Astrocyte (in vitro differentiated cells and primary cell): ENCODE measurements around the gene DTNB. TPM values are rescaled to one million over a fixed set of nuclear protein-coding genes. Genes with fewer than 3 reads are reported as not detected.

Experiments
- DNase-seq: peaks from one replicate; pipeline ENCODE4 v3.0.0-alpha.2; 2010; ENCODE audit warnings: low read depth
- FAIRE-seq: peaks from 2 replicates; lab custom pipeline; 2011; peaks lifted over from hg19 to GRCh38; lab: Jason Lieb, UNC
- H2AFZ ChIP-seq: 2 replicates; pipeline ENCODE4 v1.6.0; 2012; ENCODE audit warnings: low read depth, low read length, inconsistent platforms
- H3K27ac ChIP-seq: 2 replicates; pipeline ENCODE4 v1.5.1; 2011; ENCODE audit warnings: low read depth, low read length, inconsistent platforms
- H3K27me3 ChIP-seq: 2 replicates; pipeline ENCODE4 v1.6.0; 2011; ENCODE audit warnings: low read length, inconsistent platforms; ENCODE audit not compliant: insufficient read depth
- H3K36me3 ChIP-seq: 2 replicates; pipeline ENCODE4 v1.5.1; 2011; ENCODE audit warnings: low read length, inconsistent platforms; ENCODE audit not compliant: insufficient read depth
- H3K4me1 ChIP-seq: 2 replicates; pipeline ENCODE4 v1.5.1; 2011; ENCODE audit warnings: low read length, inconsistent platforms; ENCODE audit not compliant: insufficient read depth
- H3K4me2 ChIP-seq: 2 replicates; pipeline ENCODE4 v1.6.0; 2012; ENCODE audit warnings: low read length, inconsistent platforms
- H3K4me3 ChIP-seq: 2 replicates; pipeline ENCODE4 v1.5.1; 2011; ENCODE audit warnings: low read depth, mild to moderate bottlenecking, low read length, inconsistent platforms; ENCODE audit not compliant: insufficient read depth
- H3K79me2 ChIP-seq: 2 replicates; pipeline ENCODE4 v1.6.0; 2012; ENCODE audit warnings: mild to moderate bottlenecking, low read length, inconsistent platforms; ENCODE audit not compliant: insufficient read depth
- H3K9ac ChIP-seq: 2 replicates; pipeline ENCODE4 v1.6.0; 2012; ENCODE audit warnings: mild to moderate bottlenecking, low read length, inconsistent platforms
- H3K9me3 ChIP-seq: 2 replicates; pipeline ENCODE4 v1.5.1; 2012; ENCODE audit warnings: low read depth, mild to moderate bottlenecking, low read length, inconsistent platforms; ENCODE audit not compliant: insufficient read depth
- H4K20me1 ChIP-seq: 2 replicates; pipeline ENCODE4 v1.6.0; 2012; ENCODE audit warnings: low read length, inconsistent platforms; ENCODE audit not compliant: insufficient read depth
- H3K27ac Mint-ChIP-seq: one replicate; pipeline ENCODE4 v1.8.0; 2021; ENCODE audit warnings: mild to moderate bottlenecking, mixed read lengths; ENCODE audit not compliant: unreplicated experiment
- H3K27me3 Mint-ChIP-seq: one replicate; pipeline ENCODE4 v1.8.0; 2021; ENCODE audit warnings: low read depth, mixed read lengths; ENCODE audit not compliant: unreplicated experiment
- H3K36me3 Mint-ChIP-seq: one replicate; pipeline ENCODE4 v1.8.0; 2021; ENCODE audit warnings: low read depth, mixed read lengths; ENCODE audit not compliant: unreplicated experiment
- H3K4me1 Mint-ChIP-seq: one replicate; pipeline ENCODE4 v1.8.0; 2021; ENCODE audit warnings: low read depth, mixed read lengths; ENCODE audit not compliant: unreplicated experiment
- H3K4me3 Mint-ChIP-seq: one replicate; pipeline ENCODE4 v1.8.0; 2021; ENCODE audit warnings: mild to moderate bottlenecking, moderate library complexity, mixed read lengths; ENCODE audit not compliant: unreplicated experiment
- H3K9me3 Mint-ChIP-seq: one replicate; pipeline ENCODE4 v1.8.0; 2021; ENCODE audit warnings: mild to moderate bottlenecking, mixed read lengths; ENCODE audit not compliant: unreplicated experiment
- CTCF ChIP-seq: IDR thresholded peaks from 2 replicates; pipeline ENCODE4 v1.5.1; 2011; ENCODE audit warnings: low read depth, mild to moderate bottlenecking, inconsistent platforms, low read length, moderate library complexity; ENCODE audit not compliant: insufficient read depth
- EZH2 ChIP-seq: IDR thresholded peaks from 2 replicates; pipeline ENCODE4 v1.6.1; 2012; ENCODE audit warnings: mild to moderate bottlenecking, low read length, inconsistent platforms; ENCODE audit not compliant: insufficient read depth
- total RNA-seq: library from RNA; stranded (reverse); gene quantifications from 2 replicates; pipeline ENCODE4 v1.2.1, GENCODE V29; 2021

The DTNB gene
- total RNA-seq, 1 donor from 2014 or later: 5.1 TPM

GRCh38 chr2:25701801-25702200 is 28.4 kb upstream of the DTNB start:
- no peaks in the 10 kb centered on the region for H3K36me3 Mint-ChIP-seq
- no peak overlapping the region for H3K27ac Mint-ChIP-seq
- Histone ChIP-seq H3K36me3 (no peaks in the 10 kb centered on the region), H3K27me3 (peaks cover 9% of the 10 kb centered on the region), H3K4me1 (peaks cover 15% of the 10 kb centered on the region), H4K20me1 (no peaks in the 10 kb centered on the region), H2AFZ (no peak overlapping the region), H3K9ac (no peak overlapping the region), H3K4me2 (no peak overlapping the region), H3K79me2 (no peaks in the 10 kb centered on the region), H3K27ac (no peak overlapping the region), H3K4me3 (no peak overlapping the region), H3K9me3 (no peaks in the 10 kb centered on the region)
- peaks cover 4% of the 10 kb centered on the region for H3K27me3 Mint-ChIP-seq
- TF ChIP-seq EZH2: no peak
- TF ChIP-seq CTCF: no peak
- FAIRE-seq: no peak
- H3K4me3 Mint-ChIP-seq: no peak overlapping the region
- no peaks in the 10 kb centered on the region for H3K4me1 Mint-ChIP-seq
- DNase-seq: no peak
- H3K9me3 Mint-ChIP-seq: no peaks in the 10 kb centered on the region

GRCh38 chr2:25700221-25700660 is 26.9 kb upstream of the DTNB start:
- no peak overlapping the region for H2AFZ ChIP-seq
- no peak overlapping the region for H3K27ac Mint-ChIP-seq
- no peaks in the 10 kb centered on the region for H3K79me2 ChIP-seq
- peaks cover 4% of the 10 kb centered on the region for H3K27me3 Mint-ChIP-seq
- FAIRE-seq (no peak), DNase-seq (peak; percentile 27)
- peaks cover 15% of the 10 kb centered on the region for H3K4me1 ChIP-seq
- no peak overlapping the region for H3K4me3 ChIP-seq
- H3K4me2 ChIP-seq: no peak overlapping the region
- no peak overlapping the region for H3K27ac ChIP-seq
- H3K9me3 Mint-ChIP-seq: no peaks in the 10 kb centered on the region
- H3K9ac ChIP-seq: no peak overlapping the region
- H3K9me3 ChIP-seq: no peaks in the 10 kb centered on the region
- H3K4me3 Mint-ChIP-seq: no peak overlapping the region
- H4K20me1 ChIP-seq: no peaks in the 10 kb centered on the region
- H3K4me1 Mint-ChIP-seq: no peaks in the 10 kb centered on the region
- H3K27me3 ChIP-seq: peaks cover 9% of the 10 kb centered on the region
- no peaks in the 10 kb centered on the region for H3K36me3 ChIP-seq
- no peak for TF ChIP-seq EZH2
- TF ChIP-seq CTCF: peak; percentile 71
- H3K36me3 Mint-ChIP-seq: no peaks in the 10 kb centered on the region

- Histone ChIP-seq H3K79me2 (no peaks in the 10 kb centered on the region), H4K20me1 (no peaks in the 10 kb centered on the region), H3K36me3 (no peaks in the 10 kb centered on the region), H2AFZ (no peak overlapping the region), H3K27me3 (peaks cover 9% of the 10 kb centered on the region), H3K27ac (no peak overlapping the region), H3K4me3 (no peak overlapping the region), H3K9me3 (no peaks in the 10 kb centered on the region), H3K9ac (no peak overlapping the region), H3K4me2 (peak overlapping the region; percentile 57), H3K4me1 (peaks cover 15% of the 10 kb centered on the region)
- Mint-ChIP-seq H3K27me3 (peaks cover 4% of the 10 kb centered on the region), H3K27ac (no peak overlapping the region), H3K36me3 (no peaks in the 10 kb centered on the region), H3K4me1 (no peaks in the 10 kb centered on the region), H3K9me3 (no peaks in the 10 kb centered on the region), H3K4me3 (no peak overlapping the region)
- TF ChIP-seq EZH2 (no peak), CTCF (no peak)
- no peak for DNase-seq
- FAIRE-seq: no peak
Observed at GRCh38 chr2:25699216-25699615, 25.8 kb upstream of the DTNB start.
